NCI-H2107 (cell line): ENCODE measurements around the gene UBE2O.
A peak's percentile ranks its signal among the peaks of the same experiment; 100 is the strongest.
"Not testable (repeated sequence)": the region's sequence is repeated elsewhere in the genome, so short reads cannot be mapped to it uniquely, and the experiment has no call there.

ENCODE experiments used
- DNase-seq: peaks from one replicate; lab custom pipeline; 2025; lab: John Stamatoyannopoulos, UW

UBE2O gene

DNA sequence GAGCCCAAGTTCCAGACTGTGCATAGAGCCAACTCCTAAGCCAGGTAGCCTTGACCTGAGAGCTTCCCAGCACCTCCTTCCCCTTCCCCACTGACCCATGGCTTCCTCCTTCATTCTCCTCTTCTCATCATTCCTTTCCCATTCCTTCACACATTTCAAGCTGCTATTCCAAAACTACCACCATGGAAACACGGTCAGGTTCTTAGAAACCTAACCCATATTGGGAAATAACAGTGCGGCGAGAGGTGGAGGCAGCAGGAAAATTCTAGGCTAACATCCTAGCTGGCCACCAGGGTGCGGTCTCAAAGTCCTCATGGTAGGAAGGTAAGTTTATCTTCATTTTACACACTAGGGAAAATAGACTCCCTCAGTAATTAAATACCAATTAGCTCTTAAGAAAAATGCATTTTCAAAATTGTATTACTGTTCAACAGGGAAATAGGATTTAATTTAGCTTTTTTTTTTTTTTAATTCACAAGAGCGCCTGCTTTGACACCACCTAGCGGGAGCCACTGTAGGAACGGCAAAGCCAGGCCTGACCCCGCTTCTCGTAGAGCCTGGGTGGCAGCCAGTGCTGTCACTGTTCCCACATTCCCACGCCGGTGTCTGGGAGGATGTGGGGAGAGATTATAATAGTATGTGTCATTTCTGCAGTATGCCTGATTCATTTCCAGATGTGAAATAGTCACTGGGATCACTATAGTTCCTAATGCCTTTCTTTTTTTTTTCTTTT is 82.5 kb downstream of the UBE2O start:
- DNase-seq, result no peak

DNA sequence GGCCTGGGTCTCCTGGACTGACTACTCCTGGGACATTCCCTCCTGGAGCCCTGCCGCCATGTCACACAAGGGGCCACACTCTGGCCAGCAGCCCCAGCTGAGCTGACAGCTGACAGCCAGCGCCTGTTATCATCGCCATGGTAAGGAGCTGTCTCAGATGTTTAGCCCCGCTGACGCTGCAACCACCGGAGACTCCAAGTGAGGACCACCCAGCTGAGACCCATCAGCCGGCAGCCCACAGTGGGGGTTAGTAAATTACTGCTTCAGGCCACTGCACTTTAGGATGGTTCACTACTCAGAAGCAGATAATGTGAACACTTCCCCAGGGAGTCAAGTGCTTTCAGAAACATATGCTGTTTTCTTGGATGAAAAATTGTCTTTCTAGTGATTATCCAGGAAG is 83.1 kb downstream of the UBE2O start:
- DNase-seq, result no peak

DNA sequence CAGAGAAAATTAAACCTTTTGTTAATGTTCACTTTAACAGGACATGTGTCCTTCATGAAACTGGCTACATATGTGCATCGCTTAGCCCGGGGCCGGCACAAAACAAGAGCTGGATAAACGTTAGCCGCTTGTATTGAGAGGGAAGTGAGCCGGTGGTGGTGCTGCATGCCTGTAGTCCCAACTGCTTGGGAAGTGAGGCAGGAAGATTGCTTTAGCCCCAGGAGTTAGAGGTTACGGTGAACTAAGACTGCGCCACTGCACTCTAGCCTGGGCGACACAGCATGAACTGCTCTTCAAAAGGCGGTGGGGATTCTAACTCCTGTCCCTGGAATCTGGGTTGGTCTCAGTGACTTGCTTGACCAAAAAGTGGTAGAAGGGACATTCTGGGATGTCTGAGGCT is 83.6 kb downstream of the UBE2O start:
- no peak for DNase-seq

DNA sequence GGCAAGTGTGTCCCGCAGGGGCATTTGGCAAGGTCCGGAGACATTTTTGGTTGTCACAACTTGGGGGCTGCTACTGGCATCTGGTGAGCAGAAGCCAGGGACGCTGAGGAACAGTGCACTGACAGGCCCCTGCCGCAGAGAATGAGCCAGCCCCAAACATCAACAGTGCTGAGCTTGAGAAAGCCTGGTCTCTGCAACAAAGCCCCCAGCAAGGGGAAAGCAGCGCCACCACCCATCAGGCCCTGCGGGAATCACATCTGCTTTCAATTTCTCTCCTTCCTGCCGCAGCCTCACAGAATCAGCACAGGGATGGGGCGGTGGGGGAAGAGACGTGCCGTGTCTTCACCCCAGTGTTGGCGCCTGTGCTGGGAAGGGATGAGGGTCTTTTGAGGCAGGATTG is 84.4 kb downstream of the UBE2O start:
- DNase-seq, result no peak

DNA sequence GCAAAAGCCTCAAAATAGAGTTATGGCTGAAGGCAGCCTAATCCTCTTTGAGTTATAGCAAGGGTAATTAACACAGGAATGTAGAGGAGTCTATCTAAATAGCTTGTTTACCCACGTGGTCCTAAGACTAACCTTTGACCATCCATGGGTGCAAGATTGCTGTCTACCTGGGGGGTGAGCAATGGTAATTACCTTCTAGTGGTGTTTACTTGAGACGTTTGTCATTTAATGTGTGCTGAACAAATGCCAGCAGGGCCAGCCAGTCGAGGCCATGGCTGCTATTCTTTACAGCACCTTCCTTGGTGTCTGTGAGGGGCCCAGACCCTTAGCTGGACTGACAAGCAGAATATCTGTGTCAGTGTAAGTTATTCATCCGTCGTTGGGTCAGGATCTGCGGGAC is 85.3 kb downstream of the UBE2O start:
- DNase-seq, result no peak

DNA sequence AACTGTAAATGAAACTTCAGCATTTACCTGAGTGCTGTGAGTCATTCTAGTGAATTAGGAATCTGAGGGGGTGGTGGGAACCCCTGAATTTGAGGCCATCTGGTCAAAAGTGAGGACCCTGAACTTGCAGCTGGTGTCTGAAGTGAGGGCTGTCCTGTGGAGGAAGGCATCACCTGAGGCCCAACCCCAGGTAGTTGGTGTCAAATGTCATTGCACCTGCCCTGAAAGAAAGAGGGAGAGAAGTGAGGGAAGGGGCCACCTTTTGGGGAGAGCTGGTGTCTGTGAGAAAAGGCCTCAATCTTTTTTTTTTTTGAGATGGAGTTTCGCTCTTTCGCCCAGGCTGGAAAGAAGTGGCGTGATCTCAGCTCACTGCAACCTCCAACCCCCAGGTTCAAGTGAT is 86.7 kb downstream of the UBE2O start:
- DNase-seq, result no peak

DNA sequence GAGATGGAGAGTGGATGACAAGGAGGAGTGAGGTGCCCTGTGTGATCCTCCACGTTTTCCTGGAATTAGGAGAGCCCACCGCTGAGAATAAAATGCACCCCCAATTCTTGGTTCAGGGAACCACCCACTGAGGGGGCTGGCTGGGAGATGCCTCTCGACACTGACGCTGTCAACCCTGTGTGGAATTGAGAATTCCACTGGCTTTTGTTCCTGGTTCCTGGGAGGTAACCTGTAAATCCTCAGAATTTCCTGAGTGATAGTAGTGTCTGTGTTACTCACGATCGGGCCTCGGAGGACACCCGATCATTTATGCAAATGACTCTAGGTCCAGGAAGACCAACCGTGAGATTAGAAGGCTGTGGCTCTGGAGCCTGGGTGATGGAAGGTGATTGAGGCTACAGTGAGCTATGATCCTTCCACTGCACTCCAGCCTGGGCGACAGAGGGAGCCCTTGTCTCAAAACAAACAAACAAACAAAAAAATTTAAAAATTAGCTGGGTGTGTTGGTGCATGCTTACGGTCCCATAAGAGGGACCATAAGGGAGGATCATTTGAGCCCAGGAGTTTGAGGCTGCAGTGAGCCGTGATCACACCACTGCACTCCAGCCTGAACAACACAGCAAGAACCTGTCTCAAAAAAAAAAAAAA is 87.6 kb downstream of the UBE2O start:
- no peak for DNase-seq

DNA sequence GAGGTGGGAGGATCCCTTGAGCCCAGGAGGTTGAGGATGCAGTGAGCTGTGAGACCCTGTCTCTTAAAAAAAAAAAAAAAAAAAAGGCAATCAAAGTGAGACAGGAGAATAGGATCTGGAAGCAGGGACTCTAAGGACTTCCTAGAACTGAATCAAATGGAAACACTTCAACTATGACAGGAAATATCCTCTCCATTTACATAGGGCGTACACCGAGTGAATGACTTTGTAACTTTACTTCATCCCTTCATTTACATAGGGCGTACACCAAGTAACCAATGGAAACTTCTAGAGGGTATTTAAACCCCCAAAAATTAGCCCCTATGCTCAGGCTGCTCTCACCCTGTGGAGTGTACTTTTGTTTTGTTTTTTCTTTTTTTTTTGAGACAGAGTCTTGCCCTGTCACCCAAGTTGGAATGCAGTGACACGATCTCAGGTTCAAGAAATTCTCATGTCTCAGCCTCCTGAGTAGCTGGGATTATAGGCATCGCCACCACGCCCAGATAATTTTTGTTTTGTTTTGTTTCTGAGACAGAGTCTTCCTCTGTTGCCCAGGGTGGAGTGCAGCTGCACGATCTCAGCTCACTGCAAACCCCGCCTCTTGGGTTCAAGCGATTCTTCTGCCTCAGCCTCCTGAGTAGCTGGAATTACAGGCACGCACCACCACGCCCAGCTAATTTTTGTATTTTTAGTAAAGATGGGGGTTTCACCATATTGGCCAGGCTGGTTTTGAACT is 89.7 kb downstream of the UBE2O start:
- no peak for DNase-seq

DNA sequence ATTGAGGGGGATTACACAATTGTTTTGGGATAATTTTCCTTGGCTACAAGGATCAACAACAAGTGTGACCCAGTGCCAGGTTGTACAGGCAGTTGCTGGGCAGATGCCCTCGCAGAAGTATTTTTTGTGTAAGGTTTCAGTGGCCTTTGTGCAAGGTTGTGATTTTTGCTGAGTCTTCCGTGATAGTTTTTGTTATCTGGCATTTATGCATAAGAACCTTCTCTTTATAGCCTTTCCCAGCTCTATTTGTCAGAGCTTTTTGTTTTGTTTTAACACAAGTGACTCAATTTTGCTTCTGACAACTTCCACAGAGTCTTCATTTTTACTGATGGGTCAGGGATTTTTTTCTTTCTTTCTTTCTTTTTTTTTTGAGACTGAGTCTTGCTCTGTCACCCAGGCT is 92.5 kb downstream of the UBE2O start:
- no peak for DNase-seq

DNA sequence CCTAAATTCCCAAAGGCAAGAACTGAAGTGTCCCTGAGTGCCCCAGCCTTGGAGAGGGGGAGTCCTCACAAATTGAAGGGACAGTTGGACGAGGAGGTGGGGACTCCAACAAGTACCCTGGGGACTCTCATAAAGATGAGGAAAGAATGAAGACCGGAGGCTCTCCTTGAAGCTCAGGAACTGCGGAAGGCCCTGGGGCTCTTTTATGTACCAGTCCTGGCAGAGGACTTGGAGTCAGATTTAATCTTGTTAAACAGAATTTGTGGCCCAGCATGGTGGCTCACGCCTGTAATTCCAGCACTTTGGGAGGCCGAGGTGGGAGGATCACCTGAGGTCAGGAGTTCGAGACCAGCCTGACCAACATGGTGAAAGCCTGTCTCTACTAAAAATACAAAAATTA is 93.2 kb downstream of the UBE2O start:
- not testable (repeated sequence) for DNase-seq

DNA sequence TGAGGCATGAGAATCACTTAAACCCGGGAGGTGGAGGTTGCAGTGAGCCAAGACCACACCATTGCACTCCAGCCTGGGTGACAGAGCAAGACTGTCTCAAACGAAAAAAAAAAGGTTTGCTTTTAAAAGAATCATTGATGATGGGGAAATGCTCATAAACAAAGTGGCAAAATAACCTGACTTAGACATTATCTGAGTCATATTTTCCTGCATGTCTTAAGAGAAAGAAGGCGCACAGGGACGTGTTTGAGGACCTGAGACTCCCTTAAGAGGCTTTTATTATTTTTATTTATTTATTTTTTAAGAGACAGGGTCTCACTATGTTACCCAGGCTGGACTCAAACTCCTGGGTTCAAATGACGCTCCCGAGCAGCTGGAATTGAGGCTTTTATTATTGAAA is 93.6 kb downstream of the UBE2O start:
- no peak for DNase-seq

DNA sequence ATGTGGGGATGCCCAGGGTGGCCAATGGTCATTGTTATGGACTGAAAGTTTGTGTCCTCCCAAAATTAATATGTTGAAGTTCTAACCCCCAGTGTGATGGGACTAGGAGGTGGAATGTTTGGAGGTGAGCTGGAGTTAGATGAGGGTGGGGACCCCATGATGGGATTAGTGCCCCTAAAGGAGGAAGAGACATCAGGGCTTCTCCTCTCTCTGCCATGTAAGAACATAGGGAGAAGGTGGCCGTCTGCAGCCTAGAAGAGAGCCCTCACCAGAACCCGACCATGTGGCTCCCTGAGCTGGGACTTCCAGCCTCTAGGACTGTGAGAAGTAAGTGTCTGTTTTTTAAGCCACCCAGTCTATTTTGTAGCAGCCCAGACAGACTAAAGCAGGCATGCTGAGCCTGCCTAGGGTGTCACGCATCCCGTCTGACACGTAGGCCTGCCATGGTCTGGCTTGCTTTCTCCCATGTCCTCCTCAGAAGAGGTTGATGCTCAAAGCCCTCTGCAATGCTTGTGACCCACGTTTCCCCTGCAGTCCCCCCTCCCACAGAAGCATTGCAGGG is 95.3 kb downstream of the UBE2O start:
- DNase-seq, result no peak

DNA sequence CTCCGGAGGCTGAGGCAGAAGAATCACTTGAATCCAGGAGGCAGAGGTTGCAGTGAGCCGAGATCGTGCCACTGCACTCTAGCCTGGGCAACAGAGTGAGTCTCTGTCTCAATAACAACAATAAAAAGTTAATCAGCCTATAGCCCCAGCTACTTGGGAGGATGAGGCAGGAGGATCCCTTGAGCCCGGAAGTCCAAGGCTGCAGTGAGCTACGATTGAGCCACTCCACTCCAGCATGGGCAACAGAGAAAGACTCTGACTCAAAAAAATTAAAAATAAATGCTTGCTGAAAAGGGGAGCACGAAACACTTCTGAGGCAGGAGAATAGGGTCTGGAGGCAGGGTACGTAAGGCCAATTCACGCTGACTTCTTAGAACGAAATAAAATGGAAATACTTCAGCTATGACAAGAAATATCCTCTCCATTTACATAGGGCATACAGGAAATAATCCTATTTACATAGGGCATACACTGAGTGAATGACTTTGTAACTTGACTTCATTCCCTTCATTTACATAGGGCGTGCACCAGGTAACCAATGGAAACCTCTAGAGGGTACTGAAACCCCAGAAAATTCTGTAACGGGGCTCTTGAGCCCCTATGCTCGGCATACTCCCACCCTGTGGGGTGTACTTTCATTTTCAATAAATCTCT is 96.0 kb downstream of the UBE2O start:
- no peak for DNase-seq

DNA sequence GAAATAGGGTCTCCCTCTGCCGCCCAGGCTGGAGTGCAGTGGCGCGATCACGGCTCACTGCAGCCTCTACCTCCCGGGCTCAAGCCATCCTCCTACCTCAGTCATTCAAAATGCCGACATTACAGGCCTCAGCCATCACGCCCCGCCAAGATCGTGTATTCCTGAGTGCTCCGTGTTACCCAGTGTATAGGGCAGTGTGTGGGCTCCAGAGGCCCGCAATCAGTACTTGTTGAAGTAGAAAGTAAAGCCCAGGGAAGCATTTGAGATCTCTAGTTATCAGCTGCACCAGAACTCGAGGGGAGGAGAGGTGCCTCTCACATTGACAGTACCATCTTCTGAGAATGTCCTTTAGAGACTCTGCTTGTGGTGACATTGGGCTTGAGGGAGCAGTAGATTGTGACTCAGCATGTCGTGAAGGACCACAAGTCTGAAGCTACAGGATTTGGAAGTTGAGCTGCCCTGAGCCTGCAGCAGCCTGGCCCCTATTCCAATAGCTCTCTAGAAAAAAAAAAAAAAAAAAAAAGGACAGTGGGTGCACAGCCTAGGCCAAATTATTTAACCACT is 98.1 kb downstream of the UBE2O start:
- no peak for DNase-seq

DNA sequence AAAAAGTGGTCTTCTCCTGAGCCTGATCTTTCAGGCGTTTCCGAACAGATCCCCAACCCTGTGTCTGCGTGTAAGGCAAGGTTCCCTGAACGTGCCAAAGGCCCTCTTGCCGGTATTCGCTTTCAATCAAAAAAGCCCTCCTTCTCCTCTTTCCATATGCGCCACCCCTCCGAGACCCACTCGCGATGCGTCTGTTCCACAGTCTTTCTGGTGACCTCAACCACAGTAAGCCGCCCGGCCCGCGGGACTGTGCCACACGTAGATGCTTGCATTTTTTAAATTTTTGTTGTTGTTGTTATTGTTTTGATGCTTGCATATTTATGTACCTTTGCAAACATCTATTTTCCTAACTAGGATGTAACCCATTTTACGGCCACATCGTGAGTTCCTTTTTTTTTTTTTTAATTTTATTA is 98.6 kb downstream of the UBE2O start:
- DNase-seq, result no peak

DNA sequence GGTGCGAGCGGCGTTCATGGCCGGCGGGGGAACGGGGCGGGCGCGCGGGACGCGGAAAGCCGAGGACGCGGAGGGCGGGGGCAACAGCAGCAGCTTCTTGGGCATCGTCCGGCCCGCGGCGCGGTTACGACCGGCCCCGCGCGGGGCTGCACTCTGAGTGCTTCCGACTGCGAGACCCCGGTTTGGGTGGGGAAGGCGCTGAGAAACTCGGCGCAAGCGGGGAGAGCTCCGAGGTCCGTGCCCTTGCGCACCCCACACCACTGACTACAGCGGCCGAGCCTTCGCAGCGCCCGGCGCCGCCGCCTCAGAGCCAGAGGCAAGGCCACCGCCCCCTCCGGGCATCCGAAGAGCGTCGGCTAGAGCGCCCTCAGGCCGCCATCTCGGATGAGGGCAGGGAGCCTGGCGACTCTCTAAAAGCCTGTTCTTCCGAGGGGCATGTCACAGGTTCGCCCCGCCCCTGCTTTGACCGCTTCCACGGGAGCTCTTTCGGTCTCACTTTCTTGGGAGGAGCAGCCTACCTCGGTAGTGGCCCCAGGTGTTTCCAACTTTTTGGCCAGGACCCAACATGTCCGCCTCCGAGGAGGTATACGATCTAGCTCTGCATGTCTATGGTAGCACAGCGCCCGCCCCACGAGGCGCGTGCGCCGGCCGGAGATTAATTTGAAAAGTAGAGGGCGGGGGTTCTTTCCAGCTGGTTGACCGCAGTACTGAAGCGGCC is 99.2 kb downstream of the UBE2O start, which contains the start of gene PRPSAP1:
Gene PRPSAP1 (minus strand): TSS at position 318 of the 718 bp plus-strand sequence. CDS start 213 bp downstream, at position 105.
- peak; percentile 59 for DNase-seq

DNA sequence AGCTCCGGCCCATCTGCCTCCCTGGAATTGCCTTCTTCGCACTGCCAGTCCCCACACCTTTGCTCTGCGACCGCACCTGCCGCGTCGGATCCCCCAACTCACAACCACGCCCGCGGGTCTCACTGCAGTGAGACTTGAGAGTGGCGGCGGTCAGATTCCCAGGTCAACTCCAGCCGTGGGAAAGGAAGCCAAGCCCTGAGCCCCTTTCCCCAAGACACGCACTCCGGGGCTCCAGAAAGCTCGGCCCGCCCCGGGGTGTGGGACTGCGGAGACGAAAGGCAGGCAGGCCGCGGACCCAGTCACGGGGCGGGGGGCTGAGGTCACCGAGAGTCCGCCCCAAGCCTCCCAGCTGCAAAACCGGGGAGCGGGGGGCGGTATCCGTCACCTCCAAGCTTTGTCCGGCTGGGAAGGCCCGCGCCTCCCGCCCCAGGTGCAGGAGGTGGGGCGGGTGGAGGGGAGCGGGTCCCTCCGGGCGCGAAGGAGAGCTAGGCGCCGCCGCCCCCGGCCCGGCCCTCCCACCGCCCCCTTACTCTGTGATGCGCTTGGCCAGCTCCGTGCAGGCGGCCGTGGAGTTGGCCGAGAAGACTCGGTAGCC is 99.9 kb downstream of the UBE2O start:
- no peak for DNase-seq

DNA sequence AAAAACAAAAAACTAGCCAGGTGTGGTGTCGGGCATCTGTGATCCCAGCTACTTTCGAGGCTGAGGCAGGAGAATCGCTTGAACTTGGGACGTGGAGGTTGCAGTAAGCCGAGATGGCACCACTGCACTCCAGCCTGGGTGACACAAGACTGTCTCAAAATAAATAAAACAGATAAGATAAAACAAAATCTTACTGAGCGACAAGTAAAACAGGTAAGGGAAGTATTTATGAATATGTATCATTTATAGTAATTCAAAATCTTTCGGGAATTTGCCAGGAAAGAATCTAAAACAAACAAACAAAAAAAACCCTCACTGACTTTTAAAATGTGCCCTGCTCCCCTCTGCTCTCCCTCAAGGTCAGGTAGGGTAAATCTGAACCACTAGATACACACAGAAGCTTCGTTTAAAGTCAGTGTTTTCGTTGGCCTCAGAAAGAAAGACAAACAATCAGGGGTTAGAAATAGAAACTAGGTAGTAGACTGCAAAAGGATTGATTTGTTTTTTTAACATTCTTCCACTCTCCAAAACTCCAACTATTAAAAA is 101.4 kb downstream of the UBE2O start:
- DNase-seq, result no peak

DNA sequence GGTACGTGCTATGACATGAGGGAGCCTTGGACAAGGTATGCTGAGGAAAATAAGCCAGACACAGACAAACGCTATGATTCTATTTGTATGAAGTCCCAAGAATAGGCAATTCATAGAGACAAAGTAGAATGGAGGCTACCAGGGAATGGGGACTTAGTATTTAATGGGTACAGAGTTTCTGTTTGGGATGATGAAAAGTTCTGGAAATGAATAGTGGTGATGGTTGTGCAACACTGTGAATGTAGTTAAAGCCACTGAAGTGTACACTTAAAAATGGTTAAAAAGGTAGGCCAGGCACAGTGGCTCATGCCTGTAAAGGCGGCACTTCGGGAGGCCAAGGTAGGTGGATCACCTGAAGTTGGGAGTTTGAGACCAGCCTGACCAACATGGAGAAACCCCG is 102.5 kb downstream of the UBE2O start:
- no peak for DNase-seq

DNA sequence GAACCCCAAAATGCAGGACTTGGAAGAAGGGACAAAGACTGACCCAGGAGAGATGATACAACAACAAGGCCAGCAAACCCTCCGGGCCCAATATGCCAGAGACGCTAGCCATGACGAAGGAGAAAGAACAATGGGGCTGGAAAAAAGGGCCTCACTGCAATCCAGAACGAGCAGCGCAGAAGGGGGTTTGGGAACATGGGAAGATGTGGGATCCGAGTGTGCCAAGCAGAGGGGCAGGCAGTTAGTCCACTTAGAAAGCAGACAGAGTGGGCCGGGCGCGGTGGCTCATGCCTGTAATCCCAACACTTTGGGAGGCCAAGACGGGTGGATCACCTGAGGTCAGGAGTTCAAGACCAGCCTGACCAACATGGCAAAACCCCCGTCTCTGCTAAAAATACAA is 106.0 kb downstream of the UBE2O start:
- DNase-seq, result not testable (repeated sequence)
